A673 (cell line): ENCODE results near the gene LRBA. TPM values are rescaled to one million over a fixed set of nuclear protein-coding genes. Genes with fewer than 3 reads are reported as not detected.
"Not testable (repeated sequence)": the region's sequence is repeated elsewhere in the genome, so short reads cannot be mapped to it uniquely, and the experiment has no call there.

Source experiments
- BruUV-seq: library from RNA; stranded (reverse); fragments of 400-500 nt; replicated peaks from 2 replicates; lab custom pipeline; 2021; lab: Mats Ljungman, UMichigan
- CTCF ChIA-PET: fragments of 300-600 bp; sonication (Branson Sonifier 250); formaldehyde crosslinking; loops from one replicate; lab custom pipeline; 2022; ENCODE audit warnings: antibody characterized with exemption; lab: Charles Lee
- POLR2A ChIA-PET: fragments of 300-600 bp; sonication (Branson Sonifier 250); formaldehyde crosslinking; loops from one replicate; lab custom pipeline; 2022; ENCODE audit warnings: antibody characterized with exemption; ENCODE audit not compliant: low non-redundant PET; lab: Charles Lee
- DNase-seq: peaks from one replicate; pipeline ENCODE4 v3.0.0-alpha.2; 2015; ENCODE audit warnings: low spot score
- H3K27ac ChIP-seq: fragments of 200-600 bp; sonication (generic); 2 replicates; pipeline ENCODE4 v1.5.1; 2016; ENCODE audit warnings: mixed run types, low read depth, mild to moderate bottlenecking, mixed read lengths, antibody characterized with exemption, low read length; ENCODE audit not compliant: poor library complexity, severe bottlenecking
- H3K27me3 ChIP-seq: fragments of 200-600 bp; sonication (generic); replicated peaks from 2 replicates; pipeline ENCODE4 v1.6.1; 2017; ENCODE audit warnings: mixed run types, low read depth, mild to moderate bottlenecking, mixed read lengths, antibody characterized with exemption, low read length; ENCODE audit not compliant: insufficient read depth, poor library complexity
- H3K36me3 ChIP-seq: fragments of 200-600 bp; sonication (generic); 2 replicates; pipeline ENCODE4 v1.6.1; 2016; ENCODE audit warnings: mixed run types, mild to moderate bottlenecking, mixed read lengths, antibody characterized with exemption, low read length; ENCODE audit not compliant: insufficient read depth, poor library complexity, severe bottlenecking
- H3K4me1 ChIP-seq: fragments of 200-600 bp; sonication (generic); 2 replicates; pipeline ENCODE4 v1.6.1; 2017; ENCODE audit warnings: mixed run types, mild to moderate bottlenecking, mixed read lengths, antibody characterized with exemption, low read length; ENCODE audit not compliant: insufficient read depth, poor library complexity, severe bottlenecking
- H3K4me3 ChIP-seq: fragments of 200-600 bp; sonication (generic); 2 replicates; pipeline ENCODE4 v1.5.1; 2016; ENCODE audit warnings: low read depth, mixed run types, mild to moderate bottlenecking, mixed read lengths, low read length; ENCODE audit not compliant: poor library complexity, severe bottlenecking
- H3K9me3 ChIP-seq: fragments of 200-600 bp; sonication (generic); 2 replicates; pipeline ENCODE4 v1.6.1; 2016; ENCODE audit warnings: mixed run types, low read depth, mild to moderate bottlenecking, mixed read lengths, antibody characterized with exemption, low read length; ENCODE audit not compliant: poor library complexity, severe bottlenecking
- EZH2 ChIP-seq: fragments of 200-600 bp; sonication (generic); IDR thresholded peaks from 2 replicates; pipeline ENCODE4 v1.6.1; 2017; ENCODE audit warnings: borderline replicate concordance, low read depth, mild to moderate bottlenecking, mixed read lengths, antibody characterized with exemption, low read length; ENCODE audit not compliant: poor library complexity, severe bottlenecking
- intact Hi-C: fragments of 100-400 bp; cut with micrococcal nuclease; formaldehyde crosslinking; loops from one replicate; pipeline ENCODE4 v1.10.0; 2022; ENCODE audit not compliant: unreplicated experiment
- total RNA-seq: library from RNA; stranded (reverse); gene quantifications from 2 replicates; pipeline ENCODE4 v1.2.3, GENCODE V29; 2021
- TF ChIP-seq, protein P1 (sequence below): fragments of 300-800, 200-600 bp; sonication (generic); conservative IDR thresholded peaks from 2 replicates; pipeline ENCODE4 v1.5.1; 2017; ENCODE audit warnings: low read depth, mild to moderate bottlenecking, antibody characterized with exemption, low read length, moderate library complexity, mixed read lengths

The LRBA gene
- total RNA-seq, 1 experiment from 2014 or later = 35.7 TPM

DNA sequence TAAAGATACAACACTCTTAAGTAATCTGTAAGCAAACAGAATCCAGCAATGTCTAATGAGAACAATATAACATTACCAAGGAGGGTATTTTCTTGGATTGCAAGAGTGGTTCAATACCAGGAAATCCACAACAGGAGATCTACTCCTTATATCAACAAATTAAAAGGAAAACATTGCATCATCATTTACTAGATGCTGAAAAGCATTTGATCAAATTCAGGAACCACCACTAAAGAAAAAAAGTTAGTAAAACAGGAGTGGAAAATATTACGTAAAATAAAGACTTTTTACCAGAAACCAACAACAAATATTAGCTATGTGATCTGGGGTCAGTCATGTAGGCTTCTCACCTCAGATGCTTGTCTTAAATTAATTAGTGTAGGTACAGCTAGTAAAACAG, 499.9 kb downstream of the LRBA start:
- intact Hi-C loops = no loop called here
- no peaks in the 10 kb centered on the region for H3K4me1 ChIP-seq
- POLR2A ChIA-PET = no interaction called here
- H3K27me3 ChIP-seq = no peaks in the 10 kb centered on the region
- H3K9me3 ChIP-seq = no peaks in the 10 kb centered on the region
- CTCF ChIA-PET = no interaction called here
- no peak for TF ChIP-seq EZH2
- TF ChIP-seq, protein P1, sequence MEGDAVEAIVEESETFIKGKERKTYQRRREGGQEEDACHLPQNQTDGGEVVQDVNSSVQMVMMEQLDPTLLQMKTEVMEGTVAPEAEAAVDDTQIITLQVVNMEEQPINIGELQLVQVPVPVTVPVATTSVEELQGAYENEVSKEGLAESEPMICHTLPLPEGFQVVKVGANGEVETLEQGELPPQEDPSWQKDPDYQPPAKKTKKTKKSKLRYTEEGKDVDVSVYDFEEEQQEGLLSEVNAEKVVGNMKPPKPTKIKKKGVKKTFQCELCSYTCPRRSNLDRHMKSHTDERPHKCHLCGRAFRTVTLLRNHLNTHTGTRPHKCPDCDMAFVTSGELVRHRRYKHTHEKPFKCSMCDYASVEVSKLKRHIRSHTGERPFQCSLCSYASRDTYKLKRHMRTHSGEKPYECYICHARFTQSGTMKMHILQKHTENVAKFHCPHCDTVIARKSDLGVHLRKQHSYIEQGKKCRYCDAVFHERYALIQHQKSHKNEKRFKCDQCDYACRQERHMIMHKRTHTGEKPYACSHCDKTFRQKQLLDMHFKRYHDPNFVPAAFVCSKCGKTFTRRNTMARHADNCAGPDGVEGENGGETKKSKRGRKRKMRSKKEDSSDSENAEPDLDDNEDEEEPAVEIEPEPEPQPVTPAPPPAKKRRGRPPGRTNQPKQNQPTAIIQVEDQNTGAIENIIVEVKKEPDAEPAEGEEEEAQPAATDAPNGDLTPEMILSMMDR = no peak
- H3K4me3 ChIP-seq = no peak overlapping the region
- H3K27ac ChIP-seq = no peak overlapping the region
- no peaks in the 10 kb centered on the region for H3K36me3 ChIP-seq
- BruUV-seq = no TSS peak
- DNase-seq = no peak

DNA sequence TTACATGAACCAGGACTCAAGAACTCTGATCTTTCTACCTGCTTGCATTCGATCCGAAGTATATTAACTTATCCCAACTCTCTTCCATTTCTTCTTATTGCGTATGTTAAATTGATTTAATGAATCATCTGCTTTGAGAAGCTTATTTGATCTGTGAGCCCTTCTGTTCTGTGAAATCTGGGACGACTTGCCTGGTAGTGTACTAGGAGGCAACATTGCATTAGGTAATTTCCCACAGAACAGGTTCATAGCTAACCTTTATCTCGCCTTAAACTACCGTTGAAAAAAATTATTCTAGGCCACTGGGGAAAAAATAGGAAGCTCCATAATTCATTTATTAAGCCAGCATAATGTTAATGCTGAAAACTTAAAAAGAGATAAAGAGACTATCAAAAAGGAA, 500.4 kb downstream of the LRBA start:
- BruUV-seq = no TSS peak
- Histone ChIP-seq H3K27ac (no peak overlapping the region), H3K36me3 (no peaks in the 10 kb centered on the region), H3K27me3 (no peaks in the 10 kb centered on the region), H3K4me1 (no peaks in the 10 kb centered on the region), H3K4me3 (no peak overlapping the region), H3K9me3 (no peaks in the 10 kb centered on the region)
- no peak for DNase-seq
- ChIA-PET POLR2A (no interaction called here), CTCF (no interaction called here)
- intact Hi-C loops = no loop called here
- TF ChIP-seq EZH2 = no peak
- TF ChIP-seq, protein P1 = no peak

DNA sequence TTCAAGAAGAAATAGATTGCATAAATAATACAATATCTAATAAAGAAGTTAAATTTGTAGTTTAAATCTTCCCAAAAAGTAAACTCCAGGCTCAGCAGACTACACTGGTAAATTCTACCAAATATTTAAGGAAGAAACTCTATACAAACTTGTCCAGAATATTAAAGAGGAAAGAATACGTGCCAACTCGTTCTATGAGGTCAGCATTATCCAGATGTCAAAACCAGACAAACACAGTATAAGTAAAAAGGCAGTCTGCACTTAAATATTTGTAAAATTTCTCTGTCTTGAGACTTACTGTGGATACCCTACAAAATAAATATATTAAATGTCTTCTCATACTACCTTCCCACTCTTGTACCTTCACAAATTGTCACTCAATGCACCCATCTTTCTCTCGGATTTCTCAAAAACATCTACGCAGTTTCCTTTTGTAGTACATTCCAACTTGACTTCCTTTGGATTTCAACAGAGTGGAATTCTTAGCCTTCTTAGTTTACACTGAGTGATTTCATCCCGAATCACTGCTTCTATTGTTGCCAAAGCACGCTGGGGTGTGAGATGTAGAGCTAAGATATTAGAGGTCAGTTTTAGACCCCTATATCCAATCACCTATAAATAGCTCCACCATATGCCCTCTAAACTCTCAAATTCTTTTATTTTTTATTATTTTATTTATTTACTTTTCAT, 504.8 kb downstream of the LRBA start:
- no TSS peak for BruUV-seq
- CTCF ChIA-PET = no interaction called here
- TF ChIP-seq, protein P1 = no peak
- TF ChIP-seq EZH2 = no peak
- Histone ChIP-seq H3K4me3 (no peak overlapping the region), H3K36me3 (no peaks in the 10 kb centered on the region), H3K4me1 (no peaks in the 10 kb centered on the region), H3K9me3 (no peaks in the 10 kb centered on the region), H3K27ac (no peak overlapping the region), H3K27me3 (no peaks in the 10 kb centered on the region)
- intact Hi-C loops = no loop called here
- no peak for DNase-seq
- POLR2A ChIA-PET = no interaction called here

DNA sequence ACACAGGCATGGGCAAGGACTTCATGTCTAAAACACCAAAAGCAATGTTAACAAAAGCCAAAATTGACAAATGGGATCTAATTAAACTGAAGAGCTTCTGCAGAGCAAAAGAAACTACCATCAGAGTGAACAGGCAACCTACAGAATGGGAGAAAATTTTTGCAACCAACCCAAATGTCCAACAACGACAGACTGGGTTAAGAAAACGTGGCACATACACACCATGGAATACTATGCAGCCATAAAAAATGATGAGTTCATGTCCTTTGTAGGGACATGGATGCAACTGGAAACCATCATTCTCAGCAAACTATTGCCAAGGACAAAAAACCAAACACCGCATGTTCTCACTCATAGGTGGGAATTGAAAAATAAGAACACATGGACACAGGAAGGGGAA, 507.4 kb downstream of the LRBA start:
- BruUV-seq, CTCF ChIA-PET: not testable (repeated sequence)

More for the DNA sequence above, 507.4 kb downstream of the LRBA start:
- H3K4me3 ChIP-seq, H3K9me3 ChIP-seq, H3K27ac ChIP-seq, H3K27me3 ChIP-seq, DNase-seq, H3K4me1 ChIP-seq, POLR2A ChIA-PET, H3K36me3 ChIP-seq, intact Hi-C loops: not testable (repeated sequence)
